ENCODE results near the gene ANKRD28.

ANKRD28 gene

GRCh38 chr3:15716178-15716577, 81.6 kb downstream of the ANKRD28 start:
- DNase-seq: no peak

- no peak for DNase-seq
Measured at GRCh38 chr3:15714448-15714847, 83.3 kb downstream of the ANKRD28 start.

- no peak for DNase-seq
Measured at GRCh38 chr3:15713364-15713763, 84.4 kb downstream of the ANKRD28 start.

- no peak for DNase-seq
Measured at GRCh38 chr3:15711281-15711680, 86.5 kb downstream of the ANKRD28 start.

- DNase-seq: no peak
Measured at GRCh38 chr3:15708882-15709677, 88.7 kb downstream of the ANKRD28 start.

- no peak for DNase-seq
Measured at GRCh38 chr3:15707779-15708178, 90.0 kb downstream of the ANKRD28 start.

GRCh38 chr3:15703346-15703745, 94.4 kb downstream of the ANKRD28 start:
- no peak for DNase-seq

- DNase-seq: no peak
Measured at GRCh38 chr3:15694628-15695027, 103.2 kb downstream of the ANKRD28 start.

GRCh38 chr3:15693355-15693754, 104.4 kb downstream of the ANKRD28 start:
- no peak for DNase-seq

GRCh38 chr3:15690748-15691147, 107.0 kb downstream of the ANKRD28 start:
- no peak for DNase-seq

- no peak for DNase-seq
Measured at GRCh38 chr3:15690230-15690629, 107.5 kb downstream of the ANKRD28 start.

GRCh38 chr3:15685927-15686326, 111.9 kb downstream of the ANKRD28 start:
- DNase-seq: no peak

- no peak for DNase-seq
Measured at GRCh38 chr3:15683253-15683652, 114.5 kb downstream of the ANKRD28 start.

- no peak for DNase-seq
Measured at GRCh38 chr3:15682561-15683185, 115.1 kb downstream of the ANKRD28 start.

- DNase-seq: no peak
Measured at GRCh38 chr3:15681668-15682067, 116.1 kb downstream of the ANKRD28 start.

- DNase-seq: no peak
Measured at GRCh38 chr3:15679306-15679705, 118.5 kb downstream of the ANKRD28 start.

GRCh38 chr3:15676259-15676658, 121.5 kb downstream of the ANKRD28 start:
- no peak for DNase-seq

GRCh38 chr3:15673536-15673935, 124.2 kb downstream of the ANKRD28 start:
- DNase-seq: no peak

- DNase-seq: no peak
Measured at GRCh38 chr3:15667484-15667883, 130.3 kb downstream of the ANKRD28 start.

GRCh38 chr3:15666277-15666676, 131.5 kb downstream of the ANKRD28 start:
- DNase-seq: no peak

- no peak for DNase-seq
Measured at GRCh38 chr3:15665510-15666150, 132.1 kb downstream of the ANKRD28 start.

- no peak for DNase-seq
Measured at GRCh38 chr3:15664144-15664543, 133.6 kb downstream of the ANKRD28 start.

GRCh38 chr3:15660055-15660935, 137.5 kb downstream of the ANKRD28 start:
- no peak for DNase-seq
